ENCODE data around the gene HBM.

Gene HBM

DNA sequence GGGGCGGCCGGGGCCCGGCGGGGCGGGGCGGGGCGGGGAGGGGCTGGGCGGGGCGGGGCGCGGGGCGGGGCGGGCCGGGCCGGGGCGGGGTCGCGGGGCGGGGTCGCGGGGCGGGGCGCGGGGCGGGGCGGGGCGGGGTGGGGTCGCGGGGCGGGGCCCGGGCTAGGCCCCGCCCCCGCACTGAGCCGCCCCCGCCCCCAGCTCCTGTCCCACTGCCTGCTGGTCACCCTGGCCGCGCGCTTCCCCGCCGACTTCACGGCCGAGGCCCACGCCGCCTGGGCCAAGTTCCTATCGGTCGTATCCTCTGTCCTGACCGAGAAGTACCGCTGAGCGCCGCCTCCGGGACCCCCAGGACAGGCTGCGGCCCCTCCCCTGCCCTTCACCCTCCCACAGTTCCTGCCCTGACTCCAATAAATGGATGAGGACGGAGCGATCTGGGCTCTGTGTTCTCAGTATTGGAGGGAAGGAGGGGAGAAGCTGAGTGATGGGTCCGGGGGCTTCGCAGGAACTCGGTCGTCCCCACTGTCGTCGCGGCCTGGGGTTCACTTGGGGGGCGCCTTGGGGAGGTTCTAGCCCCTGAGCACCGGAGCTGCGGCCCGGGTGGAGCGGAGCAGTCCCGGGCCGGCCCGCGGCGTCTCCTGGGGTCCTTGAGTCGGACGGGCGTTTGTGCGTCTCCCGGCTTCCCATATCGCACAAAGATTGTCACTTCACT is 795 bp upstream of the HBM start:
- peak overlapping the region; percentile 44; the same call in 1 of the 2 replicates for H3K4me3 ChIP-seq (ENCODE audit: low read length)
- H3K4me1 ChIP-seq (ENCODE audit: control insufficient read depth, low read length): peaks cover 20% of the 10 kb centered on the region
- H3K79me2 ChIP-seq (ENCODE audit: control insufficient read depth, low read length): no peaks in the 10 kb centered on the region
- no peaks in the 10 kb centered on the region for H3K9me2 ChIP-seq (replicated peaks; ENCODE audit: control insufficient read depth, low read length)
- H3K9me3 ChIP-seq (ENCODE audit: control insufficient read depth, insufficient read depth, low read length): no peaks in the 10 kb centered on the region
- TF ChIP-seq, protein P1, sequence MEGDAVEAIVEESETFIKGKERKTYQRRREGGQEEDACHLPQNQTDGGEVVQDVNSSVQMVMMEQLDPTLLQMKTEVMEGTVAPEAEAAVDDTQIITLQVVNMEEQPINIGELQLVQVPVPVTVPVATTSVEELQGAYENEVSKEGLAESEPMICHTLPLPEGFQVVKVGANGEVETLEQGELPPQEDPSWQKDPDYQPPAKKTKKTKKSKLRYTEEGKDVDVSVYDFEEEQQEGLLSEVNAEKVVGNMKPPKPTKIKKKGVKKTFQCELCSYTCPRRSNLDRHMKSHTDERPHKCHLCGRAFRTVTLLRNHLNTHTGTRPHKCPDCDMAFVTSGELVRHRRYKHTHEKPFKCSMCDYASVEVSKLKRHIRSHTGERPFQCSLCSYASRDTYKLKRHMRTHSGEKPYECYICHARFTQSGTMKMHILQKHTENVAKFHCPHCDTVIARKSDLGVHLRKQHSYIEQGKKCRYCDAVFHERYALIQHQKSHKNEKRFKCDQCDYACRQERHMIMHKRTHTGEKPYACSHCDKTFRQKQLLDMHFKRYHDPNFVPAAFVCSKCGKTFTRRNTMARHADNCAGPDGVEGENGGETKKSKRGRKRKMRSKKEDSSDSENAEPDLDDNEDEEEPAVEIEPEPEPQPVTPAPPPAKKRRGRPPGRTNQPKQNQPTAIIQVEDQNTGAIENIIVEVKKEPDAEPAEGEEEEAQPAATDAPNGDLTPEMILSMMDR (IDR thresholded peaks at IDR 0.05; ENCODE audit: low read depth, low read length, poor library complexity, severe bottlenecking): no peak
- H3K4me2 ChIP-seq (ENCODE audit: low read length): peak overlapping the region; percentile 44; the same call in 1 of the 2 replicates
- H4K20me1 ChIP-seq (ENCODE audit: control insufficient read depth, insufficient read depth, low read depth, low read length): no peaks in the 10 kb centered on the region; the same call in 1 of the 2 replicates
- H3K36me3 ChIP-seq (ENCODE audit: control insufficient read depth, low read length): no peaks in the 10 kb centered on the region
- H3K27me3 ChIP-seq (ENCODE audit: control insufficient read depth, low read length): peaks cover 47% of the 10 kb centered on the region
- H3F3A ChIP-seq (ENCODE audit: control insufficient read depth, insufficient read depth): peaks cover 9% of the 10 kb centered on the region; the same call in 1 of the 2 replicates
- H3K27ac ChIP-seq (ENCODE audit: low read depth, low read length): no peak overlapping the region

GRCh38 chr16:166375-167121 is 770 bp downstream of the HBM start:
- peak; percentile 47; the same call in 1 of the 2 replicates for TF ChIP-seq EZH2phosphoT487 (IDR thresholded peaks at IDR 0.05; ENCODE audit: borderline replicate concordance, low read length)
- TF ChIP-seq, protein P1 (IDR thresholded peaks at IDR 0.05; ENCODE audit: low read depth, low read length, poor library complexity, severe bottlenecking): no peak
- H3K4me1 ChIP-seq (ENCODE audit: control insufficient read depth, low read length): peaks cover 14% of the 10 kb centered on the region
- H3K27me3 ChIP-seq (ENCODE audit: control insufficient read depth, low read length): peaks cover 46% of the 10 kb centered on the region
- H3K36me3 ChIP-seq (ENCODE audit: control insufficient read depth, low read length): no peaks in the 10 kb centered on the region
- H3K79me2 ChIP-seq (ENCODE audit: control insufficient read depth, low read length): no peaks in the 10 kb centered on the region
- H3K9me3 ChIP-seq (ENCODE audit: control insufficient read depth, insufficient read depth, low read length): no peaks in the 10 kb centered on the region
- no peaks in the 10 kb centered on the region; the same call in 1 of the 2 replicates for H4K20me1 ChIP-seq (ENCODE audit: control insufficient read depth, insufficient read depth, low read depth, low read length)
- H3K9me2 ChIP-seq (replicated peaks; ENCODE audit: control insufficient read depth, low read length): no peaks in the 10 kb centered on the region
- no peak overlapping the region for H3K4me3 ChIP-seq (ENCODE audit: low read length)
- H3F3A ChIP-seq (ENCODE audit: control insufficient read depth, insufficient read depth): peaks cover 5% of the 10 kb centered on the region; the same call in 1 of the 2 replicates
- no peak overlapping the region for H3K4me2 ChIP-seq (ENCODE audit: low read length)
- no peak overlapping the region for H3K27ac ChIP-seq (ENCODE audit: low read depth, low read length)

DNA sequence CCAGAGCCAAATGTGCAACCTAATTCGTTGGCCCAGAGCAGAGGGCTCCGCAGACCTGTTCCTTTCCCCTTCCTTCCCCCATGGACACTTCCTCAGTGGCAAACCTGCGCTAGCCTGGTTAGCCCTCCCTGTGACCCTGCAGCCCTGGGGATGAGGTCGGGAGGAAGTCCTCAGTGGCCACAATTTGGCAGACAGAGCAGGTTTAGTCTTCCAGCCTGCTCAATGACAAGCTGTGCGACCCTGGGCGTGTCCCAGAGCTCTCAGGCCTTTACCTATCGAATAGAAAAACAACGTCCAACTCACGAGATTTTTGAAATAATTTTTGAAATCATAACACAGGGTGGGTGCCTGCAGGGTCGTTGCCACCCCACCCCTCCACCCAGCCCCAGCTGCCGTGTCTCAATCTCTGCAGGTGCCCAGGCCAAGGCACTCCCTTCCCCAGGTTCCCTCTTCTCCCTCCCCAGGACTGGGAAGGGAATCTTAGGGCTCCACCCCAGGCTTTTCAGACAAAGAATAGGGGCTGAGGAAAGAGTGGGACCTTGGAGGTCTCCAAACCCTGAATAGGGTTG is 1.4 kb downstream of the HBM start:
- H3K27me3 ChIP-seq (ENCODE audit: control insufficient read depth, low read length): peaks cover 50% of the 10 kb centered on the region
- no peaks in the 10 kb centered on the region for H3K9me2 ChIP-seq (replicated peaks; ENCODE audit: control insufficient read depth, low read length)
- no peaks in the 10 kb centered on the region for H3K79me2 ChIP-seq (ENCODE audit: control insufficient read depth, low read length)
- H3K27ac ChIP-seq (ENCODE audit: low read depth, low read length): no peak overlapping the region
- peaks cover 8% of the 10 kb centered on the region for H3K4me1 ChIP-seq (ENCODE audit: control insufficient read depth, low read length)
- H3K4me2 ChIP-seq (ENCODE audit: low read length): no peak overlapping the region
- TF ChIP-seq EZH2phosphoT487 (IDR thresholded peaks at IDR 0.05; ENCODE audit: borderline replicate concordance, low read length): no peak
- TF ChIP-seq, protein P1 (IDR thresholded peaks at IDR 0.05; ENCODE audit: low read depth, low read length, poor library complexity, severe bottlenecking): no peak
- no peak overlapping the region for H3K4me3 ChIP-seq (ENCODE audit: low read length)
- no peaks in the 10 kb centered on the region for H3K36me3 ChIP-seq (ENCODE audit: control insufficient read depth, low read length)
- H4K20me1 ChIP-seq (ENCODE audit: control insufficient read depth, insufficient read depth, low read depth, low read length): no peaks in the 10 kb centered on the region; the same call in 1 of the 2 replicates
- H3K9me3 ChIP-seq (ENCODE audit: control insufficient read depth, insufficient read depth, low read length): no peaks in the 10 kb centered on the region
- peaks cover under 1% of the 10 kb centered on the region; the same call in 1 of the 2 replicates for H3F3A ChIP-seq (ENCODE audit: control insufficient read depth, insufficient read depth)
